Liver (tissue), 3 donors: ENCODE data around the gene ANKRD53.

Experiments
- CTCF ChIP-seq: fragments of 150-350 bp; IDR thresholded peaks from 2 replicates; pipeline ENCODE4 v1.5.1; 2017; ENCODE audit warnings: improper control_type of control experiment, low read depth, low read length; ENCODE audit not compliant: missing input control
- GABPA ChIP-seq, 2 donors: IDR thresholded peaks in 1 of 2; conservative IDR thresholded peaks in 1 of 2; 2 replicates each; pipeline ENCODE4 v1.6.1; 2016; ENCODE audit warnings: antibody characterized with exemption in 2 of 2, mild to moderate bottlenecking in 1 of 2, moderate library complexity in 1 of 2
- RAD21 ChIP-seq, 2 donors: IDR thresholded peaks; 2 replicates each; pipeline ENCODE4 v1.6.1; 2016; ENCODE audit warnings: antibody characterized with exemption in 2 of 2, mild to moderate bottlenecking in 2 of 2
- SP1 ChIP-seq: IDR thresholded peaks from 2 replicates; pipeline ENCODE4 v1.6.1; 2018; ENCODE audit warnings: antibody characterized with exemption, mild to moderate bottlenecking
- donor health status: healthy.
- donor health status: healthy.

- TF ChIP-seq RAD21 (IDR thresholded peaks at IDR 0.05) (no peak), CTCF (no peak), GABPA (IDR thresholded peaks at IDR 0.05 in 1 of 2, conservative IDR thresholded peaks at IDR 0.05 in 1 of 2) (no peak), SP1 (no peak)
These were observed 29.3 kb upstream of the ANKRD53 start for GRCh38 chr2:70949086-70949485.
